B cell (primary cell): ENCODE results near the gene LAMA4. TPM values are rescaled to one million over a fixed set of nuclear protein-coding genes. Genes with fewer than 3 reads are reported as not detected.

Experiments
- ATAC-seq: fragments of 200-7000 bp; cut with Tn5 transposase; one replicate; pipeline ENCODE4 v1.10.0; 2021; ENCODE audit warnings: low read depth, mild to moderate bottlenecking, moderate number of reproducible peaks, moderate library complexity
- CTCF ChIA-PET: fragments of 350-600 bp; sonication (Branson Sonifier 250); formaldehyde crosslinking; loops from one replicate; lab custom pipeline; 2021; ENCODE audit warnings: antibody characterized with exemption, inconsistent platforms; lab: Charles Lee
- POLR2A ChIA-PET: fragments of 350-600 bp; sonication (Branson Sonifier 250); formaldehyde crosslinking; loops from one replicate; lab custom pipeline; 2021; ENCODE audit warnings: antibody characterized with exemption; lab: Charles Lee
- DNase-seq: peaks from one replicate; pipeline ENCODE4 v3.0.0; 2013
- H2AFZ ChIP-seq: 2 replicates; pipeline ENCODE4 v1.6.1; 2012; ENCODE audit warnings: mild to moderate bottlenecking, low read depth, low read length; ENCODE audit not compliant: insufficient read depth, poor library complexity, severe bottlenecking
- H3K27ac ChIP-seq, 2 donors: 1 replicate in 1 of 2; 2 replicates in 1 of 2; pipeline ENCODE4 v1.5.1; 2012 to 2013; ENCODE audit warnings: low read length in 2 of 2, mild to moderate bottlenecking in 2 of 2, moderate library complexity in 1 of 2
- H3K27me3 ChIP-seq, 4 experiments: fragments of 200-600 bp in 1 of 4; sonication (generic) in 1 of 4; replicated peaks in 1 of 4; 1 replicate in 2 of 4; 2 replicates in 2 of 4; pipeline versions ENCODE4 v1.6.1 to v1.7.0; 2013 to 2016; ENCODE audit warnings: low read length in 3 of 4, mild to moderate bottlenecking in 2 of 4, mixed read lengths in 1 of 4, moderate library complexity in 1 of 4; ENCODE audit not compliant: insufficient read depth in 4 of 4, control insufficient read depth in 3 of 4; ENCODE audit errors: control extremely low read depth in 1 of 4
- H3K36me3 ChIP-seq, 2 experiments: replicated peaks in 1 of 2; 1 replicate in 1 of 2; 2 replicates in 1 of 2; pipeline versions ENCODE4 v1.6.1 to v1.7.1; 2013; ENCODE audit warnings: low read length in 1 of 2; ENCODE audit not compliant: insufficient read depth in 2 of 2, control insufficient read depth in 1 of 2; ENCODE audit errors: control extremely low read depth in 1 of 2, extremely low read depth in 1 of 2
- H3K4me1 ChIP-seq, 2 donors: fragments of 200-600 bp in 1 of 2; sonication (generic) in 1 of 2; 1 replicate in 1 of 2; 2 replicates in 1 of 2; pipeline versions ENCODE4 v1.5.1 to v1.6.1; 2013 to 2017; ENCODE audit warnings: low read length in 2 of 2; ENCODE audit not compliant: control insufficient read depth in 2 of 2, insufficient read depth in 2 of 2
- H3K4me2 ChIP-seq: replicated peaks from 2 replicates; pipeline ENCODE3; 2012; ENCODE audit warnings: mild to moderate bottlenecking, low read depth, low read length; ENCODE audit not compliant: poor library complexity, severe bottlenecking
- H3K4me3 ChIP-seq, 5 experiments: fragments of 200-600 bp in 1 of 5; sonication (generic) in 1 of 5; 1 replicate in 3 of 5; 2 replicates in 2 of 5; pipeline versions ENCODE4 v1.5.1 to v1.7.0; 2011 to 2016; ENCODE audit warnings: low read length in 4 of 5, mild to moderate bottlenecking in 4 of 5, low read depth in 2 of 5, control low read depth in 1 of 5, moderate library complexity in 1 of 5; ENCODE audit not compliant: insufficient read depth in 1 of 5; ENCODE audit errors: control extremely low read depth in 1 of 5, extremely low read depth in 1 of 5
- H3K79me2 ChIP-seq: fragments of 200-600 bp; sonication (generic); one replicate; pipeline ENCODE4 v1.6.0; 2016; ENCODE audit warnings: low read length; ENCODE audit not compliant: control insufficient read depth, insufficient read depth
- H3K9ac ChIP-seq: fragments of 200-600 bp; sonication (generic); 2 replicates; pipeline ENCODE4 v1.6.1; 2017; ENCODE audit warnings: mild to moderate bottlenecking, low read length, moderate library complexity
- H3K9me3 ChIP-seq, 3 donors: one replicate each; pipeline versions ENCODE4 v1.6.1 to v1.7.1; 2013; ENCODE audit warnings: low read length in 2 of 3; ENCODE audit not compliant: control insufficient read depth in 2 of 3, insufficient read depth in 1 of 3; ENCODE audit errors: control extremely low read depth in 1 of 3
- H4K20me1 ChIP-seq: 2 replicates; pipeline ENCODE4 v1.6.0; 2012; ENCODE audit warnings: mild to moderate bottlenecking, low read length; ENCODE audit not compliant: insufficient read depth, control insufficient read depth, poor library complexity, severe bottlenecking
- H3K27ac Mint-ChIP-seq: one replicate; pipeline ENCODE4 v1.8.0; 2021; ENCODE audit warnings: mixed read lengths
- H3K27me3 Mint-ChIP-seq: one replicate; pipeline ENCODE4 v1.8.0; 2021; ENCODE audit warnings: mixed read lengths
- H3K4me1 Mint-ChIP-seq: one replicate; pipeline ENCODE4 v1.8.0; 2021; ENCODE audit warnings: mixed read lengths
- H3K4me3 Mint-ChIP-seq: one replicate; pipeline ENCODE4 v1.8.0; 2021; ENCODE audit warnings: mixed read lengths
- H3K9me3 Mint-ChIP-seq: one replicate; pipeline ENCODE4 v1.8.0; 2022; ENCODE audit warnings: mixed read lengths; ENCODE audit not compliant: insufficient read depth
- CTCF ChIP-seq: fragments of 200-600 bp; IDR thresholded peaks from one replicate; pipeline ENCODE4 v1.8.0; 2022; ENCODE audit warnings: antibody characterized with exemption, mild to moderate bottlenecking
- EZH2 ChIP-seq: IDR thresholded peaks from 2 replicates; pipeline ENCODE4 v1.6.1; 2012; ENCODE audit warnings: borderline replicate concordance, low read depth, mild to moderate bottlenecking, moderate library complexity, low read length; ENCODE audit not compliant: insufficient read depth, poor library complexity, severe bottlenecking
- WGBS: methylation state at CpG from one replicate; pipeline ENCODE4 v1.1.5; 2013; ENCODE audit warnings: missing lambda C conversion rate; ENCODE audit not compliant: insufficient coverage; 5-methylcytosine and 5-hydroxymethylcytosine counted together
- intact Hi-C: fragments of 100-400 bp; cut with micrococcal nuclease; formaldehyde crosslinking; loops from one replicate; pipeline ENCODE4 v1.10.0; 2022
- polyA plus RNA-seq: library from polyadenylated mRNA; depleted of rRNA; stranded (reverse); fragments of >200 nt; gene quantifications from 2 replicates; pipeline ENCODE4 v1.2.3, GENCODE V29; 2012
- total RNA-seq, 2 donors: library from RNA; stranded (reverse); fragments of 120-200 nt in 1 of 2; gene quantifications; 1 replicate in 1 of 2; 2 replicates in 1 of 2; pipeline versions ENCODE4 v1.2.3 to v1.2.4, GENCODE V29; 2013 to 2022

The LAMA4 gene
- total and polyA plus RNA-seq, 2 donors (not counting 1 experiment from before 2014, with no cell fraction given) = not detected

GRCh38 chr6:112114577-112115223 lies 139.7 kb downstream of the LAMA4 start:
- TF ChIP-seq EZH2 (no peak), CTCF (no peak)
- POLR2A ChIA-PET = no interaction called here

GRCh38 chr6:112113918-112114317 lies 140.4 kb downstream of the LAMA4 start:
- Histone ChIP-seq H3K27ac (no peak overlapping the region), H3K27me3 (peaks cover 0 to 4% (median 2%) of the 10 kb centered on the region in 4 experiments), H3K9ac (no peak overlapping the region), H2AFZ (no peak overlapping the region), H3K4me3 (no peak overlapping the region), H3K9me3 (no peaks in the 10 kb centered on the region), H3K79me2 (no peaks in the 10 kb centered on the region), H4K20me1 (no peaks in the 10 kb centered on the region), H3K4me1 (no peaks in the 10 kb centered on the region), H3K4me2 (no peak overlapping the region), H3K36me3 (no peaks in the 10 kb centered on the region)
- DNase-seq = no peak
- ChIA-PET POLR2A (no interaction called here), CTCF (no interaction called here)
- TF ChIP-seq CTCF (no peak), EZH2 (no peak)
- H3K9me3 Mint-ChIP-seq = no peaks in the 10 kb centered on the region
- no peak overlapping the region for H3K27ac Mint-ChIP-seq
- no peaks in the 10 kb centered on the region for H3K4me1 Mint-ChIP-seq
- no peak overlapping the region for H3K4me3 Mint-ChIP-seq
- H3K27me3 Mint-ChIP-seq = peaks cover 24% of the 10 kb centered on the region
- intact Hi-C loops = no loop called here
- no peak for ATAC-seq

More at GRCh38 chr6:112114577-112115223, 139.7 kb downstream of the LAMA4 start:
- H3K4me2 ChIP-seq = no peak overlapping the region
- H3K27ac ChIP-seq = no peak overlapping the region
- no peak for DNase-seq
- Mint-ChIP-seq H3K4me3 (no peak overlapping the region), H3K4me1 (no peaks in the 10 kb centered on the region), H3K9me3 (no peaks in the 10 kb centered on the region), H3K27me3 (peaks cover 20% of the 10 kb centered on the region), H3K27ac (no peak overlapping the region)
- H2AFZ ChIP-seq = no peak overlapping the region
- peaks cover 0 to 4% (median 2%) of the 10 kb centered on the region in 4 experiments for H3K27me3 ChIP-seq
- H3K4me3 ChIP-seq = no peak overlapping the region
- no peak for ATAC-seq
- no peak overlapping the region for H3K9ac ChIP-seq
- CTCF ChIA-PET = no interaction called here
- H3K36me3 ChIP-seq = no peaks in the 10 kb centered on the region
- no CpG with 5 or more reads among the region's 3 CpGs for WGBS
- H3K79me2 ChIP-seq = no peaks in the 10 kb centered on the region
- no peaks in the 10 kb centered on the region for H4K20me1 ChIP-seq
- no peaks in the 10 kb centered on the region for H3K4me1 ChIP-seq
- intact Hi-C loops = no loop called here
- H3K9me3 ChIP-seq = no peaks in the 10 kb centered on the region
